H9 (cell line): ENCODE measurements around the gene ADAT3. TPM values are rescaled to one million over a fixed set of nuclear protein-coding genes. Genes with fewer than 3 reads are reported as not detected.

Experiments
- DNase-seq: peaks from one replicate; pipeline ENCODE4 v3.0.0-alpha.2; 2017
- H2AFZ ChIP-seq: one replicate; pipeline ENCODE4 v1.6.1; 2013; ENCODE audit warnings: mild to moderate bottlenecking, low read length, control low read depth, moderate library complexity
- H2AK5ac ChIP-seq: 2 replicates; pipeline ENCODE4 v1.6.1; 2013; ENCODE audit warnings: low read length, control low read depth, mixed read lengths; ENCODE audit not compliant: insufficient read length
- H2BK120ac ChIP-seq: one replicate; pipeline ENCODE4 v1.6.1; 2013; ENCODE audit warnings: low read depth, mild to moderate bottlenecking, low read length, control low read depth, inconsistent platforms; ENCODE audit not compliant: poor library complexity, severe bottlenecking
- H2BK12ac ChIP-seq: 2 replicates; pipeline ENCODE4 v1.6.1; 2013; ENCODE audit warnings: low read length, control low read depth, mixed read lengths, low read depth; ENCODE audit not compliant: insufficient read length
- H2BK15ac ChIP-seq: 2 replicates; pipeline ENCODE4 v1.6.1; 2013; ENCODE audit warnings: low read depth, low read length, control low read depth
- H2BK20ac ChIP-seq: one replicate; pipeline ENCODE4 v1.6.1; 2013; ENCODE audit warnings: low read depth, mild to moderate bottlenecking, low read length, control low read depth, inconsistent platforms; ENCODE audit not compliant: poor library complexity, severe bottlenecking
- H2BK5ac ChIP-seq: 2 replicates; pipeline ENCODE4 v1.6.1; 2013; ENCODE audit warnings: low read length, control low read depth, mixed read lengths; ENCODE audit not compliant: insufficient read length
- H3K14ac ChIP-seq: 2 replicates; pipeline ENCODE4 v1.6.1; 2013; ENCODE audit warnings: low read length, control low read depth; ENCODE audit not compliant: insufficient read depth
- H3K18ac ChIP-seq: 2 replicates; pipeline ENCODE4 v1.6.1; 2013; ENCODE audit warnings: low read depth, mild to moderate bottlenecking, mixed read lengths, low read length, control low read depth; ENCODE audit not compliant: insufficient read length
- H3K23ac ChIP-seq: 2 replicates; pipeline ENCODE4 v1.6.1; 2013; ENCODE audit warnings: low read length, control low read depth, mixed read lengths, low read depth; ENCODE audit not compliant: insufficient read length
- H3K23me2 ChIP-seq: 2 replicates; pipeline ENCODE4 v1.6.1; 2013; ENCODE audit warnings: low read depth, mild to moderate bottlenecking, mixed read lengths, low read length, control low read depth; ENCODE audit not compliant: insufficient read length, poor library complexity, severe bottlenecking
- H3K27ac ChIP-seq: 2 replicates; pipeline ENCODE4 v1.5.1; 2013; ENCODE audit warnings: low read length, control low read depth, mixed read lengths, low read depth; ENCODE audit not compliant: insufficient read length
- H3K27me3 ChIP-seq: 2 replicates; pipeline ENCODE4 v1.6.1; 2013; ENCODE audit warnings: low read length, control low read depth, inconsistent platforms; ENCODE audit not compliant: insufficient read depth
- H3K4ac ChIP-seq: 2 replicates; pipeline ENCODE4 v1.6.1; 2013; ENCODE audit warnings: low read depth, mild to moderate bottlenecking, control low read depth, inconsistent platforms, low read length, moderate library complexity
- H3K4me1 ChIP-seq: 2 replicates; pipeline ENCODE4 v1.6.1; 2013; ENCODE audit warnings: low read length, control low read depth, inconsistent platforms; ENCODE audit not compliant: insufficient read depth
- H3K4me2 ChIP-seq: 2 replicates; pipeline ENCODE4 v1.6.1; 2013; ENCODE audit warnings: low read length, control low read depth, mixed read lengths; ENCODE audit not compliant: insufficient read length, insufficient read depth
- H3K56ac ChIP-seq: 2 replicates; pipeline ENCODE4 v1.6.1; 2013; ENCODE audit warnings: low read depth, mild to moderate bottlenecking, mixed read lengths, low read length, control low read depth; ENCODE audit not compliant: insufficient read length
- H3K79me1 ChIP-seq: 2 replicates; pipeline ENCODE4 v1.6.1; 2013; ENCODE audit warnings: low read depth, mild to moderate bottlenecking, moderate library complexity, low read length, control low read depth, inconsistent platforms; ENCODE audit not compliant: insufficient read depth, poor library complexity, severe bottlenecking
- H3K79me2 ChIP-seq: 2 replicates; pipeline ENCODE4 v1.6.1; 2013; ENCODE audit warnings: low read length, control low read depth, inconsistent platforms; ENCODE audit not compliant: insufficient read depth
- H3K9ac ChIP-seq: 2 replicates; pipeline ENCODE4 v1.6.1; 2013; ENCODE audit warnings: low read length, control low read depth, mixed read lengths; ENCODE audit not compliant: insufficient read length; ENCODE audit errors: extremely low read depth
- H3K9me3 ChIP-seq: one replicate; pipeline ENCODE4 v1.6.1; 2013; ENCODE audit warnings: low read depth, low read length, inconsistent platforms; ENCODE audit not compliant: control insufficient read depth
- H3T11ph ChIP-seq: one replicate; pipeline ENCODE4 v1.6.1; 2013; ENCODE audit warnings: mild to moderate bottlenecking, low read length, control low read depth, inconsistent platforms
- H4K20me1 ChIP-seq: one replicate; pipeline ENCODE4 v1.6.1; 2013; ENCODE audit not compliant: control insufficient read depth, insufficient read length, insufficient read depth
- H4K5ac ChIP-seq: 2 replicates; pipeline ENCODE4 v1.6.1; 2013; ENCODE audit warnings: low read depth, mild to moderate bottlenecking, mixed read lengths, low read length, control low read depth; ENCODE audit not compliant: insufficient read length
- H4K8ac ChIP-seq: replicated peaks from 2 replicates; pipeline ENCODE4 v1.6.1; 2013; ENCODE audit warnings: low read length, control low read depth, mixed read lengths, low read depth; ENCODE audit not compliant: insufficient read length
- H4K91ac ChIP-seq: 2 replicates; pipeline ENCODE4 v1.6.1; 2013; ENCODE audit warnings: low read depth, mild to moderate bottlenecking, moderate library complexity, mixed read lengths, low read length, control low read depth; ENCODE audit not compliant: insufficient read length
- H3K27ac Mint-ChIP-seq, 3 experiments: 2 replicates in 2 of 3; 3 replicates in 1 of 3; pipeline ENCODE4 v1.8.0; 2020 to 2021; ENCODE audit warnings: mixed read lengths in 3 of 3, mild to moderate bottlenecking in 1 of 3, moderate library complexity in 1 of 3
- H3K27me3 Mint-ChIP-seq: 2 replicates; pipeline ENCODE4 v1.8.0; 2021; ENCODE audit warnings: low read depth, mild to moderate bottlenecking, moderate library complexity, mixed read lengths
- H3K36me3 Mint-ChIP-seq, 3 experiments: 2 replicates in 2 of 3; 3 replicates in 1 of 3; pipeline ENCODE4 v1.8.0; 2020 to 2021; ENCODE audit warnings: low read depth in 3 of 3, mixed read lengths in 3 of 3; ENCODE audit not compliant: insufficient read depth in 1 of 3
- H3K4me1 Mint-ChIP-seq, 2 experiments: 2 replicates each; pipeline ENCODE4 v1.8.0; 2020; ENCODE audit warnings: mixed read lengths in 2 of 2
- H3K4me3 Mint-ChIP-seq, 2 experiments: 2 replicates in 1 of 2; 3 replicates in 1 of 2; pipeline ENCODE4 v1.8.0; 2020 to 2021; ENCODE audit warnings: mild to moderate bottlenecking in 2 of 2, mixed read lengths in 2 of 2, moderate library complexity in 1 of 2
- H3K9me3 Mint-ChIP-seq, 2 experiments: 2 replicates in 1 of 2; 3 replicates in 1 of 2; pipeline ENCODE4 v1.8.0; 2020; ENCODE audit warnings: mild to moderate bottlenecking in 2 of 2, mixed read lengths in 2 of 2, moderate library complexity in 1 of 2
- CTCF ChIP-seq: fragments of 200-600 bp; sonication (generic); conservative IDR thresholded peaks from 3 replicates; pipeline ENCODE4 v1.8.0; 2021; ENCODE audit warnings: antibody characterized with exemption, mild to moderate bottlenecking
- WGBS: extraction: QIAGEN DNeasy Blood & Tissue Kit; methylation state at CpG from one replicate; pipeline ENCODE4 v1.1.7; 2013; ENCODE audit warnings: missing lambda C conversion rate, low lambda C conversion rate, mixed read lengths; ENCODE audit not compliant: insufficient read length; ENCODE audit errors: extremely low coverage; 5-methylcytosine and 5-hydroxymethylcytosine counted together
- total RNA-seq: library from RNA; stranded (reverse); gene quantifications from 2 replicates; pipeline ENCODE4 v1.2.1, GENCODE V29; 2021

The ADAT3 gene
- total RNA-seq, 1 experiment from 2014 or later, result 12.2 TPM

- Histone ChIP-seq H3K14ac (no peak overlapping the region), H3K4me2 (no peak overlapping the region), H3K27ac (no peak overlapping the region), H4K91ac (no peak overlapping the region), H2BK5ac (no peak overlapping the region), H3K4me1 (no peaks in the 10 kb centered on the region), H3T11ph (no peak overlapping the region), H3K23ac (no peak overlapping the region), H4K5ac (no peak overlapping the region), H3K79me1 (no peaks in the 10 kb centered on the region), H3K23me2 (peaks cover 6% of the 10 kb centered on the region), H3K4ac (no peak overlapping the region), H3K9me3 (no peaks in the 10 kb centered on the region), H3K56ac (no peak overlapping the region), H2BK120ac (no peak overlapping the region), H2BK20ac (no peak overlapping the region), H2AK5ac (no peak overlapping the region), H3K79me2 (no peaks in the 10 kb centered on the region), H2BK15ac (no peak overlapping the region), H3K27me3 (no peaks in the 10 kb centered on the region), H3K18ac (no peak overlapping the region), H4K8ac (no peak overlapping the region), H3K9ac (no peak overlapping the region), H4K20me1 (no peaks in the 10 kb centered on the region), H2BK12ac (no peak overlapping the region), H2AFZ (no peak overlapping the region)
- Mint-ChIP-seq H3K9me3 (peaks cover 14 to 17% of the 10 kb centered on the region in 2 experiments), H3K27me3 (peaks cover 31% of the 10 kb centered on the region), H3K27ac (no peak overlapping the region), H3K36me3 (peaks cover 6 to 10% (median 10%) of the 10 kb centered on the region in 3 experiments; a peak in 6 of 7 replicates), H3K4me3 (no peak overlapping the region), H3K4me1 (peaks cover 1 to 6% of the 10 kb centered on the region in 2 experiments; a peak in 1 of 4 replicates)
- WGBS, result no CpG with 5 or more reads among the region's 1 CpG
- no peak for DNase-seq
- TF ChIP-seq CTCF, result no peak
Observed at GRCh38 chr19:1931445-1931844, 26.2 kb downstream of the ADAT3 start.
